SIG-M5 treated with dmso at 0.1 percent for 504 hours (cell line): ENCODE results near the gene DSN1.
A peak's percentile ranks its signal among the peaks of the same experiment; 100 is the strongest.
"Not testable (repeated sequence)": the region's sequence is repeated elsewhere in the genome, so short reads cannot be mapped to it uniquely, and the experiment has no call there.

Experiments used
- DNase-seq: peaks from one replicate; lab custom pipeline; 2025; ENCODE audit not compliant: unreplicated experiment; lab: John Stamatoyannopoulos, UW

Gene DSN1, protein sequence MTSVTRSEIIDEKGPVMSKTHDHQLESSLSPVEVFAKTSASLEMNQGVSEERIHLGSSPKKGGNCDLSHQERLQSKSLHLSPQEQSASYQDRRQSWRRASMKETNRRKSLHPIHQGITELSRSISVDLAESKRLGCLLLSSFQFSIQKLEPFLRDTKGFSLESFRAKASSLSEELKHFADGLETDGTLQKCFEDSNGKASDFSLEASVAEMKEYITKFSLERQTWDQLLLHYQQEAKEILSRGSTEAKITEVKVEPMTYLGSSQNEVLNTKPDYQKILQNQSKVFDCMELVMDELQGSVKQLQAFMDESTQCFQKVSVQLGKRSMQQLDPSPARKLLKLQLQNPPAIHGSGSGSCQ

DNA sequence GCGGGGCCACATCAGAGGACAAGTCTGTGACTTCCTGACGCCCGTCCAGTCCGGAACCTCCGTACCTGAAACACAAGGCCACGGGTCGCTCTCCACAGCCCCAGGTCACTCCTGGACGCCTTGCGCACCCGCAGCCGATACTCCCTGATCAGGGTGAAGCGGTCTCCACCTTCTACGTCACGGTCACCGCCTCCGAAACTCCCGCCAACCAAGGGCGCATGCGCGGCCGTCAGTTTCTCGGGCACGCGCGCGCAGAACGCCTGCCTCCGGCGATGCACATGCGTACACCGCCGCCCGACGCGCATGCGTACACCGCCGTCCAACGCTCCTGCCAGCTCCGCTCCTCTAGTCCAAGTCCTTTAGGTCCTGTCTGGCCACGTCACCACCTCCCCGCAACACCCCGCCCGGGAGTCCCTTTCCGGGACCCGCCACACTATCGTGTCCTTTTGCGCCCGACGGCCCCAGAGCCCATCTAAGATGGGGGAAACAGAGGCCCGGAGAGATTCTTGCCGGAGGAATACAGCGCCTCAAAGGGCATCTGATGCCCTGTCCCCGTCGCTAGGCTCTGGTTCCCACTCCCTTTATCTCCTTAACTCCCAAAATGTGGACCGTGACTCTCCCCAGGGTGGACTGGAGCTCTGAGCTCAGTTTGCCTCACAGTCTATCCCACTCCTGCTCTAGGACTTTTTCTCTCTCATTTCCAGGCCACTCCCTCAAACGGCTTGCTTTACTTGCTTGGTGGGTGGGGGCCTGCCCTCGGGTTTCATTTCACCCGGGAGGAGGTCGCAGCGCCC, at the start of gene DSN1:
TSS of gene DSN1 (minus strand) at position 167 of the 794 bp plus-strand sequence. CDS start 2,305 bp downstream, outside the sequence.
- peak; percentile 94 for DNase-seq

DNA sequence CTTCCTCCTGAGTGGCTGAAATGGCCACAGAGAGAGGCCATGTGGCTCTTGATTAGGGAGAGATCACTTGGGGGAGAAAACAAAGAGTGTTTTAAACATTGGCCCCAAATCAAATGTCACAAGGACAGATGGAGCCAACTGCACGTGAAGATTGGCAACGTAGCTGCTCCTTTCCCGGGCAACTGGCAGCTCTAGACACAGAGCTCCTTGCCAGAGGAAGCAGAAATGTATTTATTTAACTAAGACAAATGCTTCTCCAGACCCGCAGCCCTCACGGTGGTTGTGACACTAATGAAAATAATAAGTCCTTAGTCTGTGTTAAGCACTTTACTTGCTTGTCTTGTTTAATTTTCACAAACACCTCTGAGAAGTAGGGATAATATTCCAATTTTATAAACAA, 49.6 kb upstream of the DSN1 start:
- no peak for DNase-seq

DNA sequence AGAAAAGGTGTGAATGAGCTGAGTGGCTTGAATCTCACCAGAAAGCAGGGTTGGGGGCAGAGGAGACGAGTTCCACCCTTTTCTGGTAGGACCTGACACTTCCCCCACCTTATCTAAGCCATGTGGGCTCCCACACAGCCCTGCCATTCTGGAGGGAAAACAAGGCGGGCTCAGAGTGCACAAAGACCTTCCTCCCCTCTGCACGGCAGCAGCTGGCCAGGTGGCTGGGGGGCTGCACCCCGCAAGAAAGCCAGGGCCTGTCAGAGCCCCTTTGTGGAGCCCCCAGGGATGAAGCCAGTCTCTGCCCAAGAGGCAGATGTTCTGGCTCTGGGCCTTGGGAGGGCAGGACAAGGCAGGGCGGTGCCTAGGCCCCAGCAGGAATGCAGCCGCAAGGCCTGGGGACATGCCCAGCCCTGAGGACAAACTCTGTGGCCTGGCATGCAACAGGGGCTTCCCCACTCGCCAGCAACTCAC, 48.4 kb upstream of the DSN1 start:
- DNase-seq = no peak

DNA sequence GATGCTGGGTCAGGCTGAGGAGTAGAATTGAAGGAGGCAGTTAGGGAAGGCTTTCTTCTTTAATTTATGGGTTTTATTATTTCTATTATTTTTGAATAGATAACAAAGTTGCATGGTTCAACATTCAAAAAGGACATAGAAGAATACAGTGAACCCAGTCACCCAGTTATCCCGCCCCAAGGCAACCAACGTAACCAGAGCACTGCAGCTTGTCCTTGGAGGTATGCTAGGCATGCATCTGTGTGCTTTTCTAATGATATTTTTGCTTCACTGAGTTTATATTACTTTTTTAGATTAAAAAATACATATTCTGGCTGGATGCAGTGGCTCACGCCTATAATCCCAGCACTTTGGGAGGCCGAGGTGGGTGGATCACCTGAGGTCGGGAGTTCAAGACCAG, 47.4 kb upstream of the DSN1 start:
- no peak for DNase-seq

DNA sequence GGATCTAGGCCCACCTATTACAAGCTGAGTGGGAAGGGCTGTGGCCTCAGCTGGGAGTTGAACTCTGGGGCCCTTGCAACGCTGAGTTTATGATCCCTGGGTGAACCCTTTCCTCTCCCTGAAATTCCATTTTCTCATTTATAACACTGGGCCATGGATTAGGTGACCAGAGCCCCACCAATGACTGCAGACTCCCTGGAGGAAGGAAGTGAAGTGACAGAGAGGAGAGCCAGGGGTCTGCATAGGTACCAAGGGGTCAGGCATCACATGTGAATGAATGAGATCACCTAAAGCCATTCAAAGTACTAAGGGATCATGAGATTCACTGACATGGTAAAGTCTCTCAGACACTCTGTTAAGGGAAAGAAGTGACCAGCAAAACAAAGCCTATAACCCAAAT, 46.5 kb upstream of the DSN1 start:
- DNase-seq = no peak

DNA sequence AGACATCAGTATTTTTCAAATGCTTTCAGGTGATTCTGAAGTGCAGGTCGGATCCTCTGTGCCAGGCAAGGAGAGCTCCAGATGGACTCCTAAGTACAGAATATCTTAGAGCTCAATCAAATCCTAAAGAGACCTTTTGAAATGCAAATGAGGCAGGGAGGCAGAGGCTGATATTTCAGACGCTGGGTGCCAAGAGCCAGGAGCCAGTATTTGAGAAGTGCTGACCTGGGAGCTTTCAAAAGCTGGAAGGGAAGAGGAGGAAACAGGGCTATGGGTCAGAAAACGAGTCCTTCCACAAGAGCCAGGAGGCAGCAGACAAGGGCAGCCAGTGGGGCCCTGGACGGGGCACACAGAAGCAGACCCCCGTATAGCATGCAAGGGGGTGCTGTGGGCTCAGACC, 46.1 kb upstream of the DSN1 start:
- no peak for DNase-seq

DNA sequence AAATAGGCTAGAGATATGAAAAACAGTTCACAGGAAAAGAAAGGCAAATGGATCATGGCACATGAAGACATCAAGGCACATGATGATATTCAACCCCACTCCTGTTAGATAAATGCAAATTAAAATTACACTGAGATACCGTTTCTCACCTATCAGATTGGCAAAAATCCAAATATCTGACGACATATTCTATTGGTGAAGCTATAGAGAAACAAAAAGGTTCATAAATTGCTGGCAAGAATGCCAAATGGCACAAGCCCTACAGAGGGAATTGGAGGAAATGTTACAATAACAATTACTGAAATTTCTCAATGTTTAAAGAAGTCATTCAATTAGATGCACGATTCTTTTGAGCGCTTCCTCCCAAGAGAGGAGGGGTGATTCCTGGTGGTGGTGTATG, 45.3 kb upstream of the DSN1 start:
- DNase-seq = no peak

DNA sequence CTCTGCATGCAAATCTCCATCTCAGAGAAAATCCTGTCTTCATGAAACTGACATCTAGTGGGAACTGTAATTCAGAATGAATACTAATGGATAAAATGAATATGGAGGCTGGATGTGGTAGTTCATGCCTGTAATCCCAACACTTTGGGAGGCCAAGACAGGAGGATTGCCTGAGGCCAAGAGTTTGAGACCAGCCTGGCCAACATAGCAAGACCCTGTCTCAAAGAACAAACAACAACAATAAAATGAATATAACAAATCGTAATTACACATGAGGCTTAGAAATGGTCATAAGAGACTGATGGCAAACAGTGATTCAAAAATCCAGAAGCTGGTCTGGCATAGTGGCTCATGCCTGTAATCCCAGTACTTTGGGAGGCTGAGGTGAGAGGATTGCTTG, 44.6 kb upstream of the DSN1 start:
- no peak for DNase-seq

DNA sequence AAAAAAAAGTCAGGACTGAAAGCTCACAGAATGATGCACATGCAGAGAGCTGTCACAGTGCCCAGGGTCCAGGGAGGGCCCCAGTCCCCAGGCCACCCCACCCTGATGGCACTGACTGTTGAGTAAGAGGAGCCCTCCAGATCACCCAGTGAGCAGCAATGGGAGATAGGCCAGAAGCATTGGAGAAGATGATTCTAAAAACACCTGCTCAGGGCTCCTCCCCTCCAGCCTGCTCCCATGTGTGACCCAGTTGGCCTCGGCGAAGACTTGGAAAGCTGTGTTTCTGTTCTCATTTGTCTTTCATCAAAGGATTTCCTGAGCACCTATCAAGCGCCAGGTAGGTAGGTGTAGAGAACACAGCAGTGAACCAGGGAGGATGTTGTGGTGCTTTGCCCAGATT, 43.9 kb upstream of the DSN1 start:
- DNase-seq = no peak

DNA sequence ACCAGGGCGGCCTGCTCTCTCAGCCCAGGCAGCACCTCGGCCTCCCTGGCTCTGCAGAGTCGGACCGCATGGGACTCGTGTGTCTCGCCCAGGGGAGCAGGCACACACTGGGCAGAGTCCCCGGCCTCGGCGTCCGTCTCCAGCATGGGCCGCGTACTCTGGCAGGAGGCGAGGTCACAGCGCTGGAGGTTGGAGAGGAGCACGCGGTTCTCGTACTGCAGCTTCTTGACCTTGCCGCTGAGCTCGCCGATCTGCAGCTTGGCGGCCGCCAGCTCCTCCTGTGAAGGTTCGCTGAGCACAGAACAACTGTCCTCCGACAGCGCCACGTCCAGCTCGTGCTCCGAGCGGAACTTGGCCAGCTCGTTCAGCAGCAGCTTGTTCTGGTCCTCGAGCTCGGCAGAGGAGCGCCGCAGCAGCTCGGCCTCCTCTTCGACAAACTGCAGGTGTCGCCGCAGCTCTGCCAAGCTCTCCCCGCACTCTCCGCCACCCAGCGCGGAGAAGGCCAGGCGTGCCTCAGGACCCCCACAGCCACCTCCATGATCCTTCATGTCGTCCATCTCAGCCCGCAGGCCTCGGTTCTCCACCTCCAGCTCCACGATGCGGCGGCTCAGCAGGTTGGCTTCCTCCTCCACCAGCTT, 42.0 kb upstream of the DSN1 start:
- DNase-seq = no peak

DNA sequence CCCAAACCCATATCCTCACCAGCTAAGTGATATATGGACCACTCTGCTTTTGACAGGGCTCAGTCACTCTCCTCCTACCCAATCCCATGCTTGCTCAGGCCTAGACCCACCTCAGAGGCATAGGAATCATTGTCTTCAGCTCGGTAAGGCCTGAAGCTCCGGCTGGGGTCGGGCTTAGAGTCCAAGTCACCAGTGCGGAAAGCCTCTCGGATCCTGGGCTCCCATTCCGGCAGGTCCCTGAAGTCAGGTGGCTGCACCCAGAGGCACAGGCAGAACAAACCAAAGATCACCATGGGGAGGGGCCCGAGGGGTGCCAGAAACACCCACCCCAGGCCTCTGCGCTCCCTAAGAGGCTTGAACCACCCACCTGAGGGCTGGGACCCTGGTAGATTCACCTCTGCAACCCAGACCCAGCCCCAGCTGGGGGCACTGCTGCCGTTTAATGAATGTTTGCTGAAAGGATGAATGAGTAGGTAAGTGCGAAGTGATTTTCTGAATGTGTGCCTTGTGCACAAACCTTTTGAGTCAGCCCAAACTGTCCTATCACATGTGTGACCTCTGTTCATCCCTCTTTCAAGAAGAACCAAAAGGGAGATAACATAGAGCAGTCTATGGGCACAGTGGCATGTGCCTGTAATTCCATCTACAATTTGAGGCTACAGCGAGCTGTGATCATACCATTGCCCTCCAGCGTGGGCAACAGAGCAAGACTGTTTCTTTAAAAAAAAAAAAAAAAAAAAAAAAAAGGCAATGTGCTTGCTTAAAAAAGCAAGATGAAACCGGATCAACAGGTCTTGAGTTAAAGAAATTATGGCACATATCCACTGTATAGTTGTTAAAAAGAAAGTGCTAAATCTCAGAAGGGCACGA, 39.3 kb upstream of the DSN1 start:
- no peak for DNase-seq

DNA sequence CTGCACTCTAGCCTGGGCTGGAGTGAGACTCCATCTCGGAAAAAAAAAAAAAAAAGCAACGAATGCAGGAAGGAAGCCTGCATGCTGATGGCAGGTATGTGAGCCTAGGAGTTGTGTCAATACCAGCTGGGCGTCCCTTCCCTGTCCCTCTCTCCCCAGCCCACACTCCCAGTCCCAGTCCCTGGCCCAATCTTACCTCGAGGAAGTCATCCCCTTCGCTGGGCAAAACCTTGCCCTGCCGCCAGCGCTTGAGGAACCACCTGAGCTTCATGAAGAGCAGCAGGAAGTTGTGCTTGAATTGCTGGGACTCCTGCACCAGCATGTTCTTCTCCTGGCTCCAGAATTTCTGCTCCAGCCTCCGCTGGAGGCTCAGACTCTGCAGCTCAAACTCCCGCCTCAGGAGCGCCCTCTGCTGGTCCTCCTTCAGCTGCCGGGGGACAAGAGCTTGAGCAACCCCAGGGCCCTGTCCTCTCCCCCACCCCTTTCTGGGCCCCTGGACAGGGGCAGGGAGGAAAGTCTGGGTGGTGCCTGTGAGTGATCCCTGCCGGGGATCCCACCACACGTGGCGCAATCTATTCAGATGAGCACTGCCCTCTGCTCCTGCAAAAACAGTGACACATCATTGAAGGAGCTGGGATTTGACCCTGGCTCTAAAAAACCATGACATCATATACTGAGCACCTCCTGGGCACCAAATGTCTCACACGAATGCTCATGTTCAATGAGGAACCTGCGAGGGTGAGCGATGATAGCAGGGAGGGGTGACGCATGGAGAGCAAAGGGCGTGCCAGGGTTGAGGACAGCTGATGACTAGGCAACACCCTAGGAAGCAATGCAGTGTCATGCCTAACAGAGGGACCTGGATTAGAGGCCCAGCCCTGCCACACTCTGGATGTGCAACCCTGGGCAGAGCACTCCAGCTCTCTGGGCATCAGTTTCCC, 35.0 kb upstream of the DSN1 start:
- DNase-seq = peak; percentile 86

DNA sequence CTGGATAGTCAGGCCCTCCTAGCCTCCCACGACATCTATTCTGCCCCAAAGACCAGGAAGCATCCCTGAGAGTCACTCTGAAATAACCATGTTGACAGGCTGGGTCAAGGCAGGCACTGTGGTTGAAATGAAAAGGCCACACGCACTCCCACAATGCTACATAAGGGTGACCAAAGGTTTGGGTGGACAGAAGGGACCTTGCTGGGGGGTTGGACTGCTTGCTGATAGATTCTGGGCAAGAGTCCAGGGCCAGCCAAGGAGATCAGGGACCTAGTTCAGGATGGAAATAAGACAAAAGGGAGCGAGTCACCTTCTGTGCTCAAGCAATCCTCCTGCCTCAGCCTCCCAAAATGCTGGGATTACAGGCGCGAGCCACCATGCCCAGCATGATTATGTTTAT, 32.5 kb upstream of the DSN1 start:
- no peak for DNase-seq

DNA sequence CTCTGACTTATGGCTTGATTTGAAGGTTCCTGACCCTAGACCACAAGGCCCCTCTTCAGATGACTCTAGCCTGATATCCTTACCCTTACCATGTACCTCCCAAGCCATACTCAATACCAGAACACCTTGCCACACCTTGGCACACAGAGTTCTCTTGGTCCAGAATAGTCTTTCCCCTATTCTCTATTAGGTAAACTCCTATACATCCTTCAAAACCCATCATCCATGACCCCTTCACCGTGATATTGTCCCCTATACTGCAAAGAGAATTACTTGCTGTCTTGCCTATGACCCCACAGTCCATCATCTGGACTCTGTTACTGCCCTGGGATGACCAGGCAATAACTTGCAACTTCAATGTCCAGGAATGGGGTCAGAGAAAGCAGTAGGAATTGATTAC, 31.8 kb upstream of the DSN1 start:
- no peak for DNase-seq

DNA sequence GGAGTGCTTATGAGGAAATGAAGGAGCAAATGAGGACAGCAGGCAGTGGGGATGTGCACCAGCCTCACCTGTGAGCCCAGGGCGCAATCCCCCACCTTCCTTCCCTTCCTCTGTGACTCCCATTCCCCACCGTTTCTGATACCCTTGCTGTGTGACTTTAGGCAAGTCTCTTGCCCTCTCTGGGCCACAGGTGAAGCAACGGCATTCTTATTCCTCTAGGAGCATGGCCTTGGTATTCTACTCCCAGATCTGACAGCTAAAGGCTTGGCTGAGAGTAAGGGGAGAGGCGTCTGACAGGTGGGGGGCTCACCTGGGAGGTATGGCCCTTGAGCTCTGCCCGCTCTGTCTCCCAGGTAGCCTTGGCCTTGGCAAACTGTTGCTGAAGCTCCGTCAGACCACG, 30.9 kb upstream of the DSN1 start:
- no peak for DNase-seq

DNA sequence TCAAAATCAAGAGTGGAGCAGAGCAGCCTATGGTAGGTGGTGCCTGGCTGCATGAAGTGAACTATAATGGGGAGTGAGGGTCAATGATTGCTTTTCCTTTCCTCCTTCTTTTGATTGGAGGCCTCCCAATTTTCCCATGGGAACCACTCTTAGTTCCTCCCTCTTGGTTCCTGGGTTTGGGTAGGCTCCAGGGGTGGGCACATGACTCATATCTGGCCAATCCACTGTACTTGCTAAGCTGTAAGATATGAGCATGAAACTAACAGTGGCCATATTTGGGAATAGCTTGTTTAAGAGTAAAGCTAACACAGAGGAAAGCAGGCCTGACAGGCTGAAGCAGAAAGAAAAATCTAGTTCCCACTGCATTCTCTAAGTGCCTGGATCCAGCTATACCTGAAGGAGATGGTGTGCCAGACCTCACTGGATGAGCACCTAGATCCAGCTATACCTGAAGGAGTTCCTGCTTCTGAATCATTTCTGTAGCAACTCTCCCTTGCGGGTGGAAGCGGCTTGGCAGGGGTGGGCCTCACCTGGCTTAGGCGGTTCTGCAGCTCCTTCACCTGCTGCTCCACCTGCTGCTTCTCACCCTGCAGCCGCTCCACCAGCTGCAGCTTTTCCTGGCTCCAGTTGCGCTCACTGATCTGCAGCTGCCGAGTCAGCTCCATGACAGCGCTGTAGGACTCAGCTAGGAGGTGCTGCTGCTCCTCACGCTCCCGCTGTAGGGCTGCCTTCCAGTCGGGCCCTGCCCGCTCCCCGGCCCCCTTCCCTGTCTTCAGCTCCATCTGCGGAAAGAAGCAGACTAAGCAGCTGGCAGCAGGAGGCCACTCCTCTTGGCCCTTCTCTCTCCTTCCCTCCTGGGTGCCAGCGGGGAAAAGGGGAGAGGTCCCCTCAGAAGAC, 29.0 kb upstream of the DSN1 start:
- DNase-seq = no peak

DNA sequence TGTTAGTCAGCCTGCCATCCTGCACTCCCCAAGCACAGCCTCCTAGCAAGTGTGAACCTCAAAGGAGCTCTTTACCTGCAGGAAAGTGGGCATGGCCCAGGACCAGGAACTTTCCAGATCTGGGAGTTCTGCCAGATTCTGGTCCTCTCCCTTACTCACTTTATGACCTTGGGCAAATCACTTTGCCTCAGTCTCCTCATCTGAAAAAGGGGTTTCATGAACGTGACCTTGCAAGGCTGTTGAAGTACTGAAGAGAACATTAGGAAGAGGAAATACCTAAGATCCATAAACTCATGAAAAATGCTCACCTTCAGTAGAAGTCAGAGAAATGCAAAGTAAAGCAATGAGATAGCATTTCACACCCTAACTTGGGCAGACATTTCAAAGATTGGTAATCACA, 26.8 kb upstream of the DSN1 start:
- no peak for DNase-seq

DNA sequence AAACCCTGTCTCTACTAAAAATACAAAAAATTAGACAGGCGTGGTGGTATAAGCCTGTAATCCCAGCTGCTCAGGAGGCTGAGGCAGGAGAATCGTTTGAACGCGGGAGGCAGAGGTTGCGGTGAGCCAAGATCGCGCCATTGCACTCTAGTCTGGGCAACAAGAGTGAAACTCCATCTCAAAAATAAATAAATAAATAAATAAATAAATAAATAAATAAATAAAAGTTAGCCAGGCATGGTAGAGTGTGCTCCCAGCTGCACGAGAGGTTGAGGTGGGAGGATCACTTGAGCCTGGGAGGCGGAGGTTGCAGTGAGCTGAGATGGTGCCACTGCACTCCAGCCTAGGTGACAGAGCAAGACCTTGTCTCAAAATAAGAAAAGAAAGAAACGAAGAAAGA, 25.8 kb upstream of the DSN1 start:
- not testable (repeated sequence) for DNase-seq

DNA sequence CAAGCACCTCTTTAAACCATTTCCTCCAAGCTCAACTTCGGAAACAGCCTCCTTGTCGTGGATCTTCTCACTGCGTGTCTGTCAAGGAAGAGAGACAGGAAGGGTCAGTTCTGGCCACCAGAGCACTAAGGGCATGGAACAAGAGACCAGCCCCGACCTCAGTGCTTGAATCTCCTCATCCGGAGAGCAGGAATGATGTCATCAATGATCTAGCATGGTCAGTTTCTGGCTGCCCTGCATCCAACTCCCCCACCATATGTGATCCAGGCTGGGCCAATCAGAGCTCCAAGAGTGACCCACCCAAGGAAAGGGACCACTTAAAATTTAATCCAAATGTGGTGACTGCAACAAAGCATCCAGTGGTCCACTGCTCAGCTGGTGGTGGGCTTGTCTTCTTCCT, 23.3 kb upstream of the DSN1 start:
- no peak for DNase-seq
